ENCODE results near the gene C22orf31. TPM values are rescaled to one million over a fixed set of nuclear protein-coding genes. Genes with fewer than 3 reads are reported as not detected.

C22orf31 gene
- polyA plus RNA-seq, 3 donors, result not detected

GRCh38 chr22:29080106-29080975 is 18.7 kb upstream of the C22orf31 start:
- Histone ChIP-seq H2AFZ (ENCODE audit: insufficient read depth, low read depth, low read length, poor library complexity, severe bottlenecking) (no peak overlapping the region), H3K27me3 (ENCODE audit: control insufficient read depth in 2 of 2, insufficient read depth in 2 of 2, low read length in 2 of 2) (peaks cover 6 to 13% of the 10 kb centered on the region in 2 donors), H3K79me2 (ENCODE audit: insufficient read depth, low read length) (no peaks in the 10 kb centered on the region), H3K4me2 (replicated peaks; ENCODE audit: extremely low read depth, low read length, poor library complexity, severe bottlenecking) (no peak overlapping the region), H3K36me3 (replicated peaks in 1 of 2; ENCODE audit: control insufficient read depth in 1 of 2, insufficient read depth in 2 of 2, low read length in 2 of 2) (no peaks in the 10 kb centered on the region), H3K27ac (ENCODE audit: low read depth in 1 of 2, low read length in 2 of 2) (no peak overlapping the region), H3K4me1 (ENCODE audit: control insufficient read depth in 1 of 2, insufficient read depth in 2 of 2, low read length in 2 of 2) (peaks cover 12 to 15% of the 10 kb centered on the region in 2 donors), H3K9me3 (replicated peaks in 1 of 2; ENCODE audit: control insufficient read depth in 1 of 2, insufficient read depth in 1 of 2, low read length in 2 of 2) (no peaks in the 10 kb centered on the region), H3K4me3 (replicated peaks in 1 of 3; ENCODE audit: low read depth in 2 of 3, low read length in 3 of 3) (no peak overlapping the region), H3K9ac (ENCODE audit: insufficient read depth, low read length, poor library complexity, severe bottlenecking) (no peak overlapping the region), H4K20me1 (ENCODE audit: insufficient read depth, low read length) (no peaks in the 10 kb centered on the region)
- no peak for DNase-seq
- H3K36me3 Mint-ChIP-seq, result no peaks in the 10 kb centered on the region
- peaks cover 0 to 6% (median 0%) of the 10 kb centered on the region in 7 donors for H3K9me3 Mint-ChIP-seq
- no peak for TF ChIP-seq CTCF (IDR thresholded peaks at IDR 0.05)
- H3K4me3 Mint-ChIP-seq, result no peak overlapping the region
- peaks cover 10% of the 10 kb centered on the region for H3K4me1 Mint-ChIP-seq
- H3K27me3 Mint-ChIP-seq (ENCODE audit: low read depth in 3 of 3), result peaks cover 6 to 20% (median 8%) of the 10 kb centered on the region in 3 donors
- no peak overlapping the region for H3K27ac Mint-ChIP-seq
- 75% methylated on average over 2 of the region's 7 CpGs for WGBS (ENCODE audit: insufficient coverage)
- intact Hi-C loops (cut with micrococcal nuclease), result loop anchor here in 1 of 2 donors (10.0 kb wide), 1 partner anchor 74 kb away; no protein-coding TSS in a partner anchor

GRCh38 chr22:29079218-29079901 is 17.7 kb upstream of the C22orf31 start:
- Histone ChIP-seq H3K9me3 (replicated peaks in 1 of 2; ENCODE audit: control insufficient read depth in 1 of 2, insufficient read depth in 1 of 2, low read length in 2 of 2) (peaks cover 0 to under 1% of the 10 kb centered on the region in 2 donors), H3K4me3 (replicated peaks in 1 of 3; ENCODE audit: low read depth in 2 of 3, low read length in 3 of 3) (no peak overlapping the region), H3K27ac (ENCODE audit: low read depth in 1 of 2, low read length in 2 of 2) (no peak overlapping the region), H3K4me2 (replicated peaks; ENCODE audit: extremely low read depth, low read length, poor library complexity, severe bottlenecking) (no peak overlapping the region), H3K36me3 (replicated peaks in 1 of 2; ENCODE audit: control insufficient read depth in 1 of 2, insufficient read depth in 2 of 2, low read length in 2 of 2) (no peaks in the 10 kb centered on the region), H3K9ac (ENCODE audit: insufficient read depth, low read length, poor library complexity, severe bottlenecking) (no peak overlapping the region), H3K79me2 (ENCODE audit: insufficient read depth, low read length) (no peaks in the 10 kb centered on the region), H3K27me3 (ENCODE audit: control insufficient read depth in 2 of 2, insufficient read depth in 2 of 2, low read length in 2 of 2) (peaks cover 15 to 23% of the 10 kb centered on the region in 2 donors), H4K20me1 (ENCODE audit: insufficient read depth, low read length) (no peaks in the 10 kb centered on the region), H3K4me1 (ENCODE audit: control insufficient read depth in 1 of 2, insufficient read depth in 2 of 2, low read length in 2 of 2) (peaks cover 12 to 13% of the 10 kb centered on the region in 2 donors), H2AFZ (ENCODE audit: insufficient read depth, low read depth, low read length, poor library complexity, severe bottlenecking) (no peak overlapping the region)
- Mint-ChIP-seq H3K36me3 (peaks cover 0 to 1% of the 10 kb centered on the region in 2 donors), H3K4me3 (no peak overlapping the region), H3K27ac (no peak overlapping the region), H3K4me1 (peaks cover 11% of the 10 kb centered on the region), H3K27me3 (ENCODE audit: low read depth in 3 of 3) (peaks cover 16 to 29% (median 17%) of the 10 kb centered on the region in 3 donors), H3K9me3 (peaks cover 0 to 6% (median 3%) of the 10 kb centered on the region in 7 donors)
- WGBS (ENCODE audit: insufficient coverage), result 36% methylated on average over 2 of the region's 8 CpGs
- TF ChIP-seq CTCF (IDR thresholded peaks at IDR 0.05), result no peak
- DNase-seq, result no peak
- intact Hi-C loops (cut with micrococcal nuclease), result loop anchor here in 1 of 2 donors (10.0 kb wide), 1 partner anchor 195 kb away; the partner anchor contains the start of gene ZNRF3

Measured in CD14-positive monocyte (primary cell).